Heart left ventricle (tissue), 13 donors: ENCODE measurements around the gene CTRB1.

Source experiments
- POLR2A ChIP-seq, 2 donors: fragments of 450-650 bp; IDR thresholded peaks; one replicate each; pipeline ENCODE4 v1.6.1; 2017; ENCODE audit warnings: antibody characterized with exemption in 2 of 2, mild to moderate bottlenecking in 2 of 2, moderate library complexity in 2 of 2
- TF ChIP-seq, protein P1 (sequence below), 12 donors: fragments of 200-600 bp; sonication (generic) in 4 of 12; IDR thresholded peaks; one replicate each; pipeline versions ENCODE4 v1.5.0 to v1.8.0; 2018 to 2022; ENCODE audit warnings: antibody characterized with exemption in 12 of 12, mild to moderate bottlenecking in 5 of 12
- donor health status: ischemic (EF 13 %, LVEDD 7.1; RV severe dilation, severe dysfunction).
- donor health status: DM: no; HTN: yes; CAD: no.
- donor health status: DM: no; HTN: no; CAD: no.
- donor health status: ischemic (EF 25% LVEDD 6.9; RV normal size, moderate dysfunction).
- donor health status: ischemic (EF 25% LVEDD 5.7; RV mildly dilated, moderate dysfunction).
- donor health status: ischemic (EF 35%, LVEDD 5.7; RV mildly dilated, moderate dysfunction).
- donor health status: nonischemic (EF 11% LVEDD 7.7; RV severe dilation, severe dysfunction).
- donor health status: DM: yes; HTN: yes; CAD: no.
- donor health status: PGD.
- donor health status: ischemic (EF 29% LVEDD 5.4; RV normal size, mild dysfunction).
- donor health status: nonischemic (EF 23%, LVEDD 6.1; RV moderate dilation, normal function).

DNA sequence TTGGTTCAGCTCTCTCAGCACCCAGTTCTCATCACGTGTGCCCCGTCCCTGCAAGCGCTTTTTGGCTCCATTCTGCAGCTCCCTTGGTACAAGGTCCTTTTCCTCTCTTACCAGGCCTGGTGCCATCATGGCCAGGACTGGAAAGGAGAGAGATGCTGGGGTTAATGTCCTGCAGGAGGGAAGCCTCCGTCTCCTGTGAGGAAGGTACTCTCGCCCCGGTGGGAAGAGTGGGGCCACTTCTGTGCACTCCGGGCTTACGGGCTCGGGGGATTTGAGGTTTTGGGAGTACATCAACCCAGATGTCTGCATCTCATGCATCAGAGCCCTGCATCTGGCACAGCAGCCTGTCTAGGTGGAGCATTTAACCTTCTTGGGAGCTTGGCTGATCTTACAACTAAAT, 22.0 kb upstream of the CTRB1 start:
- TF ChIP-seq, protein P1, sequence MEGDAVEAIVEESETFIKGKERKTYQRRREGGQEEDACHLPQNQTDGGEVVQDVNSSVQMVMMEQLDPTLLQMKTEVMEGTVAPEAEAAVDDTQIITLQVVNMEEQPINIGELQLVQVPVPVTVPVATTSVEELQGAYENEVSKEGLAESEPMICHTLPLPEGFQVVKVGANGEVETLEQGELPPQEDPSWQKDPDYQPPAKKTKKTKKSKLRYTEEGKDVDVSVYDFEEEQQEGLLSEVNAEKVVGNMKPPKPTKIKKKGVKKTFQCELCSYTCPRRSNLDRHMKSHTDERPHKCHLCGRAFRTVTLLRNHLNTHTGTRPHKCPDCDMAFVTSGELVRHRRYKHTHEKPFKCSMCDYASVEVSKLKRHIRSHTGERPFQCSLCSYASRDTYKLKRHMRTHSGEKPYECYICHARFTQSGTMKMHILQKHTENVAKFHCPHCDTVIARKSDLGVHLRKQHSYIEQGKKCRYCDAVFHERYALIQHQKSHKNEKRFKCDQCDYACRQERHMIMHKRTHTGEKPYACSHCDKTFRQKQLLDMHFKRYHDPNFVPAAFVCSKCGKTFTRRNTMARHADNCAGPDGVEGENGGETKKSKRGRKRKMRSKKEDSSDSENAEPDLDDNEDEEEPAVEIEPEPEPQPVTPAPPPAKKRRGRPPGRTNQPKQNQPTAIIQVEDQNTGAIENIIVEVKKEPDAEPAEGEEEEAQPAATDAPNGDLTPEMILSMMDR (IDR thresholded peaks at IDR 0.05), result no peak
- no peak for TF ChIP-seq POLR2A (IDR thresholded peaks at IDR 0.05)
